Stimulated activated CD8-positive, alpha-beta memory T cell treated with anti-CD3 and anti-CD28 coated beads, Interleukin-4, amount 100 ng/mL, for 4 hours (primary cell): ENCODE measurements around the gene PCDHGB3.
"Not testable (repeated sequence)": the region's sequence is repeated elsewhere in the genome, so short reads cannot be mapped to it uniquely, and the experiment has no call there.

Experiments used
- DNase-seq, 2 donors: peaks; one replicate each; pipeline ENCODE4 v3.0.0-alpha.2; 2020; ENCODE audit warnings: low read depth in 2 of 2, low spot score in 1 of 2

The PCDHGB3 gene

GRCh38 chr5:141392429-141393198 is 22.6 kb downstream of the PCDHGB3 start, which contains the start of gene PCDHGA8:
Gene PCDHGA8, plus strand, starts transcription at chr5:141392633. Its CDS starts 181 bp downstream, at chr5:141392814.
- no peak for DNase-seq

GRCh38 chr5:141393267-141393666 is 23.2 kb downstream of the PCDHGB3 start:
- DNase-seq: no peak

- not testable (repeated sequence) for DNase-seq
Observed at GRCh38 chr5:141394401-141395187, 24.6 kb downstream of the PCDHGB3 start.

- not testable (repeated sequence) for DNase-seq
Observed at GRCh38 chr5:141397756-141398551, 27.9 kb downstream of the PCDHGB3 start, which contains the start of gene PCDHGB5. Gene PCDHGB5, plus strand, starts transcription at chr5:141397947. Its CDS starts 181 bp downstream, at chr5:141398128.

GRCh38 chr5:141398608-141399007 is 28.6 kb downstream of the PCDHGB3 start:
- no peak for DNase-seq

GRCh38 chr5:141399555-141400258 is 29.7 kb downstream of the PCDHGB3 start:
- no peak for DNase-seq

- no peak for DNase-seq
Observed at GRCh38 chr5:141402553-141403243, 32.7 kb downstream of the PCDHGB3 start, which contains the start of gene PCDHGA9. Gene PCDHGA9, plus strand, starts transcription at chr5:141402778. Its CDS starts 175 bp downstream, at chr5:141402953.

GRCh38 chr5:141403387-141403786 is 33.3 kb downstream of the PCDHGB3 start:
- no peak for DNase-seq

GRCh38 chr5:141407790-141408505 is 37.9 kb downstream of the PCDHGB3 start, which contains the start of gene PCDHGB6:
Gene PCDHGB6, plus strand, starts transcription at chr5:141408021. Its CDS starts 182 bp downstream, at chr5:141408203.
- not testable (repeated sequence) for DNase-seq

- no peak for DNase-seq
Observed at GRCh38 chr5:141409598-141410306, 39.7 kb downstream of the PCDHGB3 start.

- no peak for DNase-seq
Observed at GRCh38 chr5:141411575-141411974, 41.5 kb downstream of the PCDHGB3 start.

- no peak for DNase-seq
Observed at GRCh38 chr5:141412854-141413539, 43.0 kb downstream of the PCDHGB3 start, which contains the start of gene PCDHGA10. Gene PCDHGA10, plus strand, starts transcription at chr5:141412987. Its CDS starts 189 bp downstream, at chr5:141413176.

GRCh38 chr5:141413540-141414069 is 43.6 kb downstream of the PCDHGB3 start:
- no peak for DNase-seq

GRCh38 chr5:141414548-141415274 is 44.7 kb downstream of the PCDHGB3 start:
- not testable (repeated sequence) for DNase-seq

GRCh38 chr5:141415275-141415618 is 45.2 kb downstream of the PCDHGB3 start:
- DNase-seq: not testable (repeated sequence)

GRCh38 chr5:141417494-141418172 is 47.6 kb downstream of the PCDHGB3 start, which contains the start of gene PCDHGB7:
Gene PCDHGB7, plus strand, starts transcription at chr5:141417677. Its CDS starts 183 bp downstream, at chr5:141417860.
- DNase-seq: not testable (repeated sequence)
